ENCODE data around the gene USP32. TPM values are rescaled to one million over a fixed set of nuclear protein-coding genes. Genes with fewer than 3 reads are reported as not detected.
"Not testable (repeated sequence)": the region's sequence is repeated elsewhere in the genome, so short reads cannot be mapped to it uniquely, and the experiment has no call there.

Gene USP32
- polyA plus RNA-seq, 1 experiment = 40.7 TPM

GRCh38 chr17:60231234-60231633 is 160.7 kb downstream of the USP32 start:
- no peak overlapping the region for H3K27ac ChIP-seq (ENCODE audit: low read depth, low read length)
- H3K9me3 ChIP-seq (ENCODE audit: control insufficient read depth, insufficient read depth, low read length) = no peaks in the 10 kb centered on the region
- POLR2A ChIA-PET = interaction anchor here (0.6 to 1.6 kb wide), 2 partner anchors 161 to 182 kb away, joined by 3 to 12 read pairs; partner anchors contain the start of gene USP32
- peak; percentile 63 for TF ChIP-seq CTCF (IDR thresholded peaks at IDR 0.05; ENCODE audit: low read depth, low read length)
- CTCF ChIA-PET = interaction anchor here (0.5 to 2.3 kb wide), 27 partner anchors 9 to 407 kb away, joined by 3 to 11 read pairs (median 4); partner anchors contain the start of gene CHCT1
- DNase-seq (ENCODE audit: low read depth, low spot score) = no peak
- no peaks in the 10 kb centered on the region for H3K27me3 ChIP-seq (ENCODE audit: control insufficient read depth, insufficient read depth, low read length)
- H3K4me3 ChIP-seq (ENCODE audit: low read depth, low read length) = no peak overlapping the region

- H3K27ac ChIP-seq (ENCODE audit: low read depth, low read length) = no peak overlapping the region
- POLR2A ChIA-PET = no interaction called here
Measured at GRCh38 chr17:60230358-60230757, 161.6 kb downstream of the USP32 start.

GRCh38 chr17:60229188-60229802 is 162.6 kb downstream of the USP32 start:
- Histone ChIP-seq H3K9me3 (ENCODE audit: control insufficient read depth, insufficient read depth, low read length) (no peaks in the 10 kb centered on the region), H3K27ac (ENCODE audit: low read depth, low read length) (no peak overlapping the region), H3K4me3 (ENCODE audit: low read depth, low read length) (no peak overlapping the region), H3K27me3 (ENCODE audit: control insufficient read depth, insufficient read depth, low read length) (no peaks in the 10 kb centered on the region)
- CTCF ChIA-PET = no interaction called here
- no peak for DNase-seq (ENCODE audit: low read depth, low spot score)
- POLR2A ChIA-PET = interaction anchor here (0.6 kb wide), 1 partner anchor 189 kb away, joined by 7 read pairs; no protein-coding TSS in a partner anchor
- TF ChIP-seq CTCF (IDR thresholded peaks at IDR 0.05; ENCODE audit: low read depth, low read length) = no peak

More at GRCh38 chr17:60230358-60230757, 161.6 kb downstream of the USP32 start:
- no peak for DNase-seq (ENCODE audit: low read depth, low spot score)
- no peaks in the 10 kb centered on the region for H3K27me3 ChIP-seq (ENCODE audit: control insufficient read depth, insufficient read depth, low read length)
- H3K4me3 ChIP-seq (ENCODE audit: low read depth, low read length) = no peak overlapping the region
- CTCF ChIA-PET = interaction anchor here (1.1 to 2.3 kb wide), 7 partner anchors 13 to 408 kb away, joined by 3 to 11 read pairs (median 4); no protein-coding TSS in a partner anchor
- no peak for TF ChIP-seq CTCF (IDR thresholded peaks at IDR 0.05; ENCODE audit: low read depth, low read length)
- H3K9me3 ChIP-seq (ENCODE audit: control insufficient read depth, insufficient read depth, low read length) = no peaks in the 10 kb centered on the region

- CTCF ChIA-PET; DNase-seq (ENCODE audit: low read depth, low spot score); H3K27ac ChIP-seq (ENCODE audit: low read depth, low read length); H3K4me3 ChIP-seq (ENCODE audit: low read depth, low read length); H3K27me3 ChIP-seq (ENCODE audit: control insufficient read depth, insufficient read depth, low read length); H3K9me3 ChIP-seq (ENCODE audit: control insufficient read depth, insufficient read depth, low read length): not testable (repeated sequence)
- POLR2A ChIA-PET = interaction anchor here (1.2 kb wide), 1 partner anchor 46 kb away, joined by 3 read pairs; no protein-coding TSS in a partner anchor
Measured at GRCh38 chr17:60227276-60227675, 164.7 kb downstream of the USP32 start.

- ChIA-PET CTCF (no interaction called here), POLR2A (no interaction called here)
- Histone ChIP-seq H3K27ac (ENCODE audit: low read depth, low read length) (no peak overlapping the region), H3K27me3 (ENCODE audit: control insufficient read depth, insufficient read depth, low read length) (no peaks in the 10 kb centered on the region), H3K9me3 (ENCODE audit: control insufficient read depth, insufficient read depth, low read length) (no peaks in the 10 kb centered on the region), H3K4me3 (ENCODE audit: low read depth, low read length) (no peak overlapping the region)
- DNase-seq (ENCODE audit: low read depth, low spot score) = no peak
- TF ChIP-seq CTCF (IDR thresholded peaks at IDR 0.05; ENCODE audit: low read depth, low read length) = no peak
Measured at GRCh38 chr17:60224064-60224463, 167.9 kb downstream of the USP32 start.

Measured in AG04450 (cell line).